Activated naive CD4-positive, alpha-beta T cell treated with anti-CD3 and anti-CD28 coated beads for 36 hours (primary cell): ENCODE data around the gene CHIT1. TPM values are rescaled to one million over a fixed set of nuclear protein-coding genes. Genes with fewer than 3 reads are reported as not detected.

Experiments used
- CTCF ChIA-PET: fragments of 350-600 bp; sonication (Branson Sonifier 250); formaldehyde crosslinking; loops from one replicate; lab custom pipeline; 2021; ENCODE audit warnings: antibody characterized with exemption; lab: Charles Lee
- DNase-seq: peaks from one replicate; pipeline ENCODE4 v3.0.0-alpha.2; 2020
- H3K27ac Mint-ChIP-seq: one replicate; pipeline ENCODE4 v1.8.0; 2021; ENCODE audit warnings: mild to moderate bottlenecking, mixed read lengths
- H3K27me3 Mint-ChIP-seq: one replicate; pipeline ENCODE4 v1.8.0; 2021; ENCODE audit warnings: low read depth, mixed read lengths
- H3K36me3 Mint-ChIP-seq: one replicate; pipeline ENCODE4 v1.8.0; 2021; ENCODE audit warnings: low read depth, mixed read lengths
- H3K4me1 Mint-ChIP-seq: one replicate; pipeline ENCODE4 v1.8.0; 2021; ENCODE audit warnings: low read depth, mixed read lengths
- H3K4me3 Mint-ChIP-seq: one replicate; pipeline ENCODE4 v1.8.0; 2021; ENCODE audit warnings: mild to moderate bottlenecking, moderate library complexity, mixed read lengths
- H3K9me3 Mint-ChIP-seq: one replicate; pipeline ENCODE4 v1.8.0; 2021; ENCODE audit warnings: mixed read lengths
- intact Hi-C: fragments of 100-400 bp; cut with micrococcal nuclease; formaldehyde crosslinking; loops from one replicate; pipeline ENCODE4 v1.15.1; 2023
- total RNA-seq, 2 experiments: library from RNA; stranded (reverse); gene quantifications; one replicate each; pipeline ENCODE4 v1.2.3, GENCODE V29; 2021

CHIT1 gene
- total RNA-seq, 2 experiments from 2014 or later = 1.1 to 1.3 TPM

DNA sequence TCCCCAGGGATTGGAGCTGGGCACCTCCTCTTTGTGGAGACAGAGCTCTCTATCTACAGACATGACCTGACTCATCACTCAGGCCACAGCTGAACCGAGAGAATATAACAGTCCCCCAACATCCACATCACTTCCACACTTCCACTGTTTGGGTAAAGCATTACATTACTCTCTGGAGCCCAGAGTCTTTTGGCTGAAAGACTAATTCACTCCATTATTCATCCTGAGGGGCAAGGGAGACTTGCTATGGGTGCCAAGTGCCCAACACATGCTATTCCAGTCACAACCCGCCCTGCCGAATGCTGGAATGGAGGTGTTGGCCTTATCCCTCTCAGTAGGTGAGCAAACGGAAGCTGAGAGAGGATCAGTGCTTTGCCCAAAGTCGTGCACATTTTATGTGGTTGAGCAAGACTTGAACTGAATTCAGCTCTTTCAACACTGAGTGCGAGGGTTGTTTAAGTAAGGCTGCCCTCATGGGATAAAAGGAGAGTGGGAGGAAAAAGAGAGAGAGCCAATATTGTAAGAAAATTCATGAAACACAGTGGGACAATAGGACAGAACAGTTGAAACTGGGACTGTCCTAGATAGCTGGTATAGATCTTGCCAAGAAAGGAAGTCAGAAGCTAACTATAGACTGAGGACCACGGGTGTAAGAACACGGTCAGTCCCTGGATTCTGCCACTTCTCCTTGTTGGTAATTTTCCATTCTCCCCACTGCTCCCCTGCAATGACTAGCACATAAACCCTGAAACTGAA lies 29.5 kb downstream of the CHIT1 start:
- Mint-ChIP-seq H3K36me3 (no peaks in the 10 kb centered on the region), H3K27ac (no peak overlapping the region), H3K4me1 (no peaks in the 10 kb centered on the region), H3K9me3 (no peaks in the 10 kb centered on the region), H3K4me3 (no peak overlapping the region), H3K27me3 (no peaks in the 10 kb centered on the region)
- no peak for DNase-seq
- CTCF ChIA-PET = interaction anchor here (1.2 to 1.5 kb wide), 2 partner anchors 17 to 27 kb away, joined by 3 read pairs; no protein-coding TSS in a partner anchor
- intact Hi-C loops = no loop called here

DNA sequence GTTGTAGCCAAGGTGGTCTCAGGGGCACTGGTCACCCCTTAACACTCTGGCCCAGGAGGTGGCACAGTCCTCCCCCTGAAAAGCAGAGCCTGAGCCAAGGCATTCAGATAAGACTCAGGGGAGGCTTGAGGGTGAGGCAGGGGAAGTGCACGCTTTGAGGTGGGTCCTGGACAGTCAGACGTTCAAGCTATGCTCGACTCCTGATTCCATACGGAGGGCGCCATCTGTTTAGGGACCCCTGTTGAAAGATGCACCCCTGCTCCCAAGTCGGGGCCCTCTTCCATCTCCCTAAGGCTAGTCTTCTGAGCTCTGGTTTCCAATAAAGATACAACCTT lies 30.0 kb downstream of the CHIT1 start:
- CTCF ChIA-PET = interaction anchor here (1.2 to 1.5 kb wide), 2 partner anchors 17 to 26 kb away, joined by 3 read pairs; no protein-coding TSS in a partner anchor
- Mint-ChIP-seq H3K27ac (no peak overlapping the region), H3K9me3 (no peaks in the 10 kb centered on the region), H3K4me3 (no peak overlapping the region), H3K4me1 (no peaks in the 10 kb centered on the region), H3K36me3 (no peaks in the 10 kb centered on the region), H3K27me3 (no peaks in the 10 kb centered on the region)
- intact Hi-C loops = no loop called here
- DNase-seq = no peak

DNA sequence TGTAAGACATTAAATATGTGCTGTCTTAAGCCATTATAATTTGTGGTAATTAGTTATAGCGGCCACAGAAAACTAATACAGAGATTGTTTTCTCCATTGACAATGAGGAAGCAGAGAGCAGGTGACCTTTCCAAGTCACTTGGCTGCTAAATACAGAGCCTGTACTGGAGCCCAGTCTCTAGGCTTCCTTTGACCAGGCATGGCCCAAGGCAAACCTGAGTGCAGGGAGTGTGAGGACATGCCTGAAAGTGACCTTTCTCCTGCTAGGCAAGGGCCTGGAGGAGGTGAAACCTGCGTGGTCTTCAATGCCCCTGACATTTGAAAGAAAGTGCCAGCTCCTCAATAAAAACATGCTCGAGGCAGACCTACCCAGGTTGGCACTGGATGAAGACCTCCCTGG lies 30.5 kb downstream of the CHIT1 start:
- Mint-ChIP-seq H3K36me3 (no peaks in the 10 kb centered on the region), H3K4me3 (no peak overlapping the region), H3K4me1 (no peaks in the 10 kb centered on the region), H3K9me3 (no peaks in the 10 kb centered on the region), H3K27ac (no peak overlapping the region), H3K27me3 (no peaks in the 10 kb centered on the region)
- CTCF ChIA-PET = interaction anchor here (1.5 kb wide), 1 partner anchor 18 kb away, joined by 3 read pairs; no protein-coding TSS in a partner anchor
- DNase-seq = no peak
- intact Hi-C loops = no loop called here

DNA sequence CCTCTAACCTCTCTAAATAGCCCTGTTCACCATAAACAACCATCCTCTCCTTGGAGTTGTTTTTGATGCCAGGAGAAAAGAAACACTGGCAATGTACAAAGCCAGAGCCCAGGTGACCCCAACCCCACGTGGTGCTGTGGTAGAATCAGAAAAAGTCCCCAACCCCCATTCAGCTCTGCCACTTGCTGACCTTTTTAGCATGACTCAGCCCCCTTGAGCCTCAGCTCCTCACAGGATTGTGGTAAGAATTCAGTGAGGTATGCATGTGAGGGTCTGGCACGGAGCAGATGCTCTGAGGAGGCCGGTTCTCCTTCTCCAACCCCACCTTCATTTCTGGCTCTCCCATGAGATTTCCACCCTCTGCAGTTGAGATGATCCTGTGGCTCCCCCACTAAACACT lies 31.8 kb downstream of the CHIT1 start:
- H3K27me3 Mint-ChIP-seq = no peaks in the 10 kb centered on the region
- H3K4me3 Mint-ChIP-seq = no peak overlapping the region
- CTCF ChIA-PET = no interaction called here
- intact Hi-C loops = no loop called here
- no peak overlapping the region for H3K27ac Mint-ChIP-seq
- DNase-seq = no peak
- no peaks in the 10 kb centered on the region for H3K36me3 Mint-ChIP-seq
- no peaks in the 10 kb centered on the region for H3K9me3 Mint-ChIP-seq
- no peaks in the 10 kb centered on the region for H3K4me1 Mint-ChIP-seq

DNA sequence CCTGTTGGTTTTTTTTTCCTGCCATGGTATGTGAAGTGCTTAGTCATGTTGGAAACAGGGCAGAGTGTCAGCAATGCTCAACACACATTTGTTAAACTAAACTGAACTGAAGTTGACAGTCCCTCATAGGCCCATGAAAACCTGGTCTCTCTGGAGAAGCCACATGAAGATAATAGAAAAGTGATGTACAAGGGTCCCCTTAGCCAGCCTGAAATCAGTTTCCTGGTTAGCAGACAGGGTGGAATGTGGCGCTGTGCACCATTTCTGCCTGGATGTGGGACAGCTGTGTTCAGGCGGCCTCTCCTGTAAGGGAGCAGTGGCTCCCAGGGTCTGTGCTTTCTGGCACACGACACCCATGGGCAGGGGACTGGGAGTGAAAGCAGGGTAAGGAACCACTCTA lies 33.1 kb downstream of the CHIT1 start:
- Mint-ChIP-seq H3K9me3 (no peaks in the 10 kb centered on the region), H3K36me3 (no peaks in the 10 kb centered on the region), H3K4me3 (no peak overlapping the region), H3K4me1 (no peaks in the 10 kb centered on the region), H3K27ac (no peak overlapping the region), H3K27me3 (no peaks in the 10 kb centered on the region)
- DNase-seq = no peak
- CTCF ChIA-PET = interaction anchor here (0.7 to 1.7 kb wide), 5 partner anchors 10 to 113 kb away, joined by 3 to 7 read pairs (median 5); partner anchors contain the start of gene CHI3L1
- intact Hi-C loops = no loop called here

DNA sequence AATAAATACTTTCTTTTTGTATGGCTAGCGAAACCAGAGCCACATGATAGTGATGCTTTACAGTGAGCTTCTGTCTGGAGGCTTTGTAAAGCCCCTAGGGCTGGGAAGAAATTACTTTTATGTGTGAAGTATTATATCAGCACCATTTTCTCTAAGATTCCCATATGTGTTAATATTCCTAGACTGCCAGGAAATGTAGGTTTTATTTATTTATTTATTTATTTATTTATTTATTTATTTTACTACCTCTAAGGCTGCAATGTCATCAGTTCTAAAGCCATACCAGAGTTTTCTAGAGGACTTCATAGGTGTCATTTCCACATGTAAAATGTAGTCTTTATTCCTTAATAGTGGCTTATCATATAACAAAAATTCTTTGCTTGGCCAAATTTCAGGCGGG lies 38.5 kb downstream of the CHIT1 start:
- Mint-ChIP-seq H3K27ac (no peak overlapping the region), H3K36me3 (no peaks in the 10 kb centered on the region), H3K4me1 (peaks cover 4% of the 10 kb centered on the region), H3K27me3 (peaks cover 2% of the 10 kb centered on the region), H3K4me3 (no peak overlapping the region), H3K9me3 (no peaks in the 10 kb centered on the region)
- no peak for DNase-seq
- CTCF ChIA-PET = no interaction called here
- intact Hi-C loops = no loop called here

DNA sequence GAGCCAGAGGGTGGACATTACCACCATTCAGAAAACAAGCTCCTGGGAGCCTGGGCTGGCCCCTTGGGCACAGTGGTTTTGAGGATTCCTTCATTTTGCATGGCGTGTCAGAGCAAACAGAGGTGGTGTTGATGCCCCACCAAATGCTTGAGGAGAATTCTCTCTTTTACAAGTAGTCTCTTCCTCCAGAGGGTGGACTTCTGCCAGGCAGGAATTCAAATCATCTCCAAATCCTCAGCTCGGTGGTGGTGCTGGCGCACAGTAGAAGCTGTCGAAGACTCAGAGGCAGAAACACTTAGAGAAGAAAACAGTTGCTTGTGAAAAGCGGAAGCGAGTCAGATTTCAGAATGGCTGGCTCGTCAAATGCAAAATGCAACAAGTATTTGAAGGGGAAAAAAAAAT lies 39.5 kb downstream of the CHIT1 start:
- Mint-ChIP-seq H3K27me3 (peaks cover 2% of the 10 kb centered on the region), H3K9me3 (no peaks in the 10 kb centered on the region), H3K27ac (no peak overlapping the region), H3K36me3 (no peaks in the 10 kb centered on the region), H3K4me1 (peaks cover 4% of the 10 kb centered on the region), H3K4me3 (no peak overlapping the region)
- intact Hi-C loops = no loop called here
- no peak for DNase-seq
- CTCF ChIA-PET = interaction anchor here (0.6 kb wide), 1 partner anchor 1556 kb away, joined by 4 read pairs; no protein-coding TSS in a partner anchor

DNA sequence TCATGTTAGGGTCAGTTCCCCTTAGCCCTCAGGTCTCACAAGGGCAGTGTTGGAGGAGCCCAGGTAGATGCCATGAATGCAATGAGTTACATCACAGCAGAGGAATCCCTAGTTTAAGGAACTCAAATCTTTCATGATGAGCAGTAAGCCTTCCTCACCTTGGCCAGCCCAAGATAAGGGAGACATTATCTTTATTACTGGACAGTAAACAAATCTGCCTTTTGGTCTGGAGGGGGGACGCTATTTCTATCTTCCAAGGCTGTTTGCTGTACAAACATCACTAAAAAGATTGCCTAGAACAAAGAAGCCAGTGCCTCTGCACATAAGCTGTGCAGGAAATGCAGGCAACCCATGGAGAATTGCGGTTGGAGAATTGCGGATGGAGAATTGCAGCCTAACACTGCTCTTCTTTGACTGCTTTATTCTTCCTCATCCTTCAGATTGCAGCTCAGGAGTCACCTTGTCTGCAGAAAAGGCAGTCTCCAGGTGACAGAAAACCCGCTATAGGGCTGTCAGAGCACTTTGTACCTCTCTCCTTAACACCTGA lies 40.7 kb downstream of the CHIT1 start:
- Mint-ChIP-seq H3K4me3 (no peak overlapping the region), H3K9me3 (no peaks in the 10 kb centered on the region), H3K36me3 (no peaks in the 10 kb centered on the region), H3K27me3 (peaks cover 2% of the 10 kb centered on the region), H3K27ac (no peak overlapping the region), H3K4me1 (peaks cover 4% of the 10 kb centered on the region)
- CTCF ChIA-PET = no interaction called here
- no peak for DNase-seq
- intact Hi-C loops = no loop called here

DNA sequence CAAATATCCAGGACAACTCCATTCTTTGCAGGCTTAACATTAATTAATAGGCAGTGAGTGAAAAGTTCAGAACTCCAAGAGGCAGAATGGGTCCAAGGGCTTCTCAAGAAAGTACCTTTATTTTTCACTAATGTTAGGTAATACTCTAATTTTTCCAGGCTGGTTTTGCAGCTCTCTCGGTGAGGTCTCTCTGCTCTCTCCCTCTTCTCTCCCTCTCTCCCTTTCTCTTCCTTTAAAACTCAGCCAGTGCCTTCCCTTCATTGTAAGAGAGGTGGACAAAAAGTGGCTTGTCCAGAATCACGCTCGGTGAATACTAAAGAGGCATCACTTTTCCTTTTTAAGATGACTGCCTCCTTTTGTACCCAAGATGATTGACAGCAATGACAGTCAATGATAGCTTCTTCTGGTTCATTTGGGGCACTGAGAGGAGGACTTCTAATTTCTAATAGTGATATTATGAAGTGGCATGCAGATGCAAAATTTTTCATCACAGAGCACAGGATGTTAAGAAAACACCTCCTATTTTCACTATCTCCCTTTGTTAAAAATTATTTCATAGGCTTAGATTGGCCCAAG lies 41.7 kb downstream of the CHIT1 start:
- intact Hi-C loops = no loop called here
- Mint-ChIP-seq H3K27ac (no peak overlapping the region), H3K36me3 (no peaks in the 10 kb centered on the region), H3K4me3 (no peak overlapping the region), H3K27me3 (peaks cover 2% of the 10 kb centered on the region), H3K4me1 (peaks cover 4% of the 10 kb centered on the region), H3K9me3 (no peaks in the 10 kb centered on the region)
- DNase-seq = no peak
- CTCF ChIA-PET = interaction anchor here (0.6 to 1.4 kb wide), 3 partner anchors 147 to 1050 kb away, joined by 3 to 5 read pairs (median 3); no protein-coding TSS in a partner anchor

DNA sequence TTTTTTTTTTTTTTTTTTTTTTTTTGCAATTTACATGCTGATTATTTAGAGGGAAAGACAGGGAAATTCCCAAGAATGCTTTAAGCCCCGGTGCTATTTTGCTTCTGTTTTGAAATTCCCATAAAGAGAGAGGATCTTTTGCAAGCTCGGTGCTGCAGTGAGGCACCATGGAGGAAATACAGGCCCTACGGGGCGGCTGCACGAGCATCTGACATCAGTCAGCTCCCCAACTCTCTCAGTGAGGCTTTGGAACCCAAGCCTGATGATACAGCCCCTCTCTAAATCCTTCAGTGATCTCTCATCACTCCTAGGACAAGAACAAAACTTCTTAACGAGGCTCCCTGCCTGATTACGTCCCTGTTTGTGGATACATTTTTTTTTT lies 42.2 kb downstream of the CHIT1 start:
- intact Hi-C loops = no loop called here
- Mint-ChIP-seq H3K27ac (no peak overlapping the region), H3K9me3 (no peaks in the 10 kb centered on the region), H3K27me3 (peaks cover 2% of the 10 kb centered on the region), H3K36me3 (no peaks in the 10 kb centered on the region), H3K4me1 (peaks cover 4% of the 10 kb centered on the region), H3K4me3 (no peak overlapping the region)
- CTCF ChIA-PET = interaction anchor here (0.6 to 1.4 kb wide), 2 partner anchors 147 to 1049 kb away, joined by 3 to 5 read pairs; no protein-coding TSS in a partner anchor
- no peak for DNase-seq

DNA sequence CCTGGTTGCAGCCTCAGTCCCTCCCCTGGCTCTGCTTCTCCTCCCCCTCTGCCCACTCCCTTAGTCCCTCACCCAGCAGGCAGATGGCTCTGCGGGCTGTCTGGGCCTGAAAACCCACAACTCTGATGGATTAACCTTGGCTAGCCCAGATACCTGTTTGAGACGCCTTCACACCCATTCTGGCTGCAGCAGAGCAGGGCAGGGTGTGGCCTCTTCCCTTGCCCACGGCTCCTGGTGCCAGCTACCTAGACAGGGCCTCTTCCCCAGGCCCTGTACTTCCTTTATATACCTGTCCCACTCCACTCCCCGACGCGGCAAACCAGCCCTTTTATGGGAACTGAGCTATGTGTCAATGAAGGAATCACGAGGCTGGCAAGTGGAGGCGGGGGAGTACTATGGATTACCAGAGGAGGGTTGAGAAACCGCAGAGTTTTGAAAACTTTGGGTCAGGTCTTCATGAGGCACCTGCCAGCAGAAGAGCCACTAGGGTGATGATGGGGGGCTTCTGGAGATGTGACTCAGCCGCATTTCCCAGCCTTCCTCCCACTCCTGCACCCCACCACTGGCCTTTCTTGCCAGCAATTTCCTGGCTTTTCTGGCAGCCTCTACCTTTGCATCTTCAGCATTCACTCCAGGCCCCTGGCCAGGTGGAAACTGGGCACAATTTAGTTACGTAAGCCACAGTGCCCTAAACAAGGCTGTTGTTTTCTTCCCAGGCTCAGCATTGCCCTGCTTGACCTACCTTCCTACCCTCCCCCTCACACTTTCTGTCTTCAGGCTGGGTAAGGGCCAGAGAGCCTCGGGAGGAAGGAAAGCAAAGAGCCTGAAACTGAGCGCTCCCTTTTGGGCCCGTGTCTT lies 42.8 kb downstream of the CHIT1 start, which contains the start of gene CHI3L1:
Gene CHI3L1, minus strand, starts transcription at position 259 of the 858 bp plus-strand sequence. Its CDS starts 81 bp downstream, at position 178.
- CTCF ChIA-PET = interaction anchor here (0.6 to 1.4 kb wide), 4 partner anchors 9 to 1049 kb away, joined by 3 to 5 read pairs (median 4); no protein-coding TSS in a partner anchor
- no peak within 1 kb of the TSS for H3K27ac Mint-ChIP-seq
- intact Hi-C loops = no loop called here

DNA sequence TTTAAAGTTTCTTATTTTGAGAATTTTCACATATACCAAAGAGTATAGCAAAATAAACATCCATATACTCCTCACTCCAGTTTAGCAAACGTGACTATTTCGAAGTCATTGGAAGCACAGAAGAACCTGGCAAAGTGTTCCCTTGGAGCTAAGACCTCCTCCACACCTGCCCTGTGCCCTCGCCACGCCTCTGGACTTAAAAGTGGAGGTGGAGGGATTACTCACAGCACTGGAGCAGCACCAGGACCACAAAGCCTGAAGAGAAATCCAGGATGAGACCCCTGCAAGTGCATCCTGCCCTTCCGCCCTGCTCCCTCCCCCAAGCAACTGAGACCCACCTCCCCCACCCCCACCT lies 43.4 kb downstream of the CHIT1 start:
- intact Hi-C loops = no loop called here
- H3K4me3 Mint-ChIP-seq = no peak overlapping the region
- peaks cover 2% of the 10 kb centered on the region for H3K27me3 Mint-ChIP-seq
- peaks cover 4% of the 10 kb centered on the region for H3K4me1 Mint-ChIP-seq
- no peaks in the 10 kb centered on the region for H3K9me3 Mint-ChIP-seq
- H3K27ac Mint-ChIP-seq = no peak overlapping the region
- H3K36me3 Mint-ChIP-seq = no peaks in the 10 kb centered on the region
- CTCF ChIA-PET = interaction anchor here (0.6 to 1.2 kb wide), 2 partner anchors 10 to 30 kb away, joined by 3 read pairs; no protein-coding TSS in a partner anchor
- DNase-seq = no peak

More for the DNA sequence above, 42.8 kb downstream of the CHIT1 start, which contains the start of gene CHI3L1:
- H3K4me1 Mint-ChIP-seq = peaks cover 4% of the 10 kb centered on the region
- H3K27me3 Mint-ChIP-seq = peaks cover 2% of the 10 kb centered on the region
- no peak for DNase-seq
- H3K9me3 Mint-ChIP-seq = no peaks in the 10 kb centered on the region
- no peaks in the 10 kb centered on the region for H3K36me3 Mint-ChIP-seq
- no peak within 1 kb of the TSS for H3K4me3 Mint-ChIP-seq
